HG02571 (cell line): ENCODE results near the gene APCDD1.
"Not testable (repeated sequence)": the region's sequence is repeated elsewhere in the genome, so short reads cannot be mapped to it uniquely, and the experiment has no call there.

Source experiments
- ATAC-seq: cut with Tn5 transposase; IDR thresholded peaks from one replicate; pipeline ENCODE4 v1.9.1; 2021; ENCODE audit warnings: mild to moderate bottlenecking, moderate library complexity; ENCODE audit not compliant: unreplicated experiment

Gene APCDD1

GRCh38 chr18:10461989-10462388, 7.6 kb downstream of the APCDD1 start:
- no peak for ATAC-seq

DNA sequence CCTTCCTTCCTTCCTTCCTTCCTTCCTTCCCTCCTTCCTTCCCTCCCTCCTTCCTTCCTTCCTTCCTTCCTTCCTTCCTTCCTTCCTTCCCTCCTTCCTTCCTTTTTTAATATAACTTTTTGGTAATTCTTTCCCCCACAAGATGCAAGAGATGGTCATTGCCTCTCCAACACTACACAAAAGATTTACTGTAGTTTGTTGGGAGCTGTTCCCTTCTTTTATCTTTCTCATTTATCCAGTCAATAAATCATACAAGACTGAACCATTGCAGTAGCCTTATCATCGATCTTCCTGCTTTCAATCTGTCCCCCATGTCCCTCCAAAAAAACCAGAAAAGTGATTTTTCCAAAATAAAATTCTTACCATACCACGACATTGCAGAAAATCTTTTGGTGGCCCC, 8.2 kb downstream of the APCDD1 start:
- no peak for ATAC-seq

- no peak for ATAC-seq
Observed at GRCh38 chr18:10463096-10463495, 8.7 kb downstream of the APCDD1 start.

DNA sequence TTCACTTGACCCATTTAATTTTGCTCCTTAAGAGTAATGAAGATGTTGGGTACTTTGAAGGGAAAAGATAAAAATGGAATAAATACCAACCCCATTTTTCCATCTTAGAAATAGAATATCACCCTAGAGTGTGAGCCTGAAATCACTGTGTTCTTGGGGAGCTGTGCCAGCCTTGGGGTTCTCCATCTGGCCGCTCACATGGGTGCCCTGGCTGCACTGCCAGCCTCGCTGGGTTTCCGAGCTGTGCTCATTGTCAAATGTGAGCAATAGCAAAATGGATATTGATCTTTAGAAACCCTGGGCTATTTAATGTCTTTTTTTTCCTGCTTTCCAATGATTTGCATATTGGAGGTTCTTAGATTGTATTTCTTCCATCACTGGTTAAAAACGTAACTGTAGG, 9.3 kb downstream of the APCDD1 start:
- no peak for ATAC-seq

DNA sequence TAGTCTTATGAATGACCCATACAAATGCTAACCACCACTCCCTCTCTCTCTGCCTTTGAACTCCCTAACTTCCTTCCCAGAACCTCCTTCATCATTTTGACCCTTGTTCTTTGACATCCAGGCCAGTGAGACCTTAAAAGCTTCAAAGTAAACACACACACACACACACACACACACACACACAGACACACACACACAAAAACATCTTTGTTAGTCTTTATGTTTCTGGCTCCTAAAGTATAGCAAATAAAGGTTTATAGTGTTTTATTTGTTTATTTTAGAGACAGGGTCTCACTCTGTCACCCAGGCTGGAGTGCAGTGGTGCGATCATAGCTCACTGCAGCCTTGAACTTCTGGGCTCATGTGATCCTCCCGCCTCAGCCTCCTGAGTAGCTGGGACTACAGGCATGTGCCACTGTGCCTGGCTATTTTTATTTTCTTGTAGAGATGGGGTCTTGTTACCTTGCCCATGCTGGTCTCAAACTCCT, 9.8 kb downstream of the APCDD1 start:
- ATAC-seq: not testable (repeated sequence)

GRCh38 chr18:10465174-10465939, 10.9 kb downstream of the APCDD1 start:
- ATAC-seq: no peak

GRCh38 chr18:10470429-10470828, 16.0 kb downstream of the APCDD1 start:
- ATAC-seq: no peak

DNA sequence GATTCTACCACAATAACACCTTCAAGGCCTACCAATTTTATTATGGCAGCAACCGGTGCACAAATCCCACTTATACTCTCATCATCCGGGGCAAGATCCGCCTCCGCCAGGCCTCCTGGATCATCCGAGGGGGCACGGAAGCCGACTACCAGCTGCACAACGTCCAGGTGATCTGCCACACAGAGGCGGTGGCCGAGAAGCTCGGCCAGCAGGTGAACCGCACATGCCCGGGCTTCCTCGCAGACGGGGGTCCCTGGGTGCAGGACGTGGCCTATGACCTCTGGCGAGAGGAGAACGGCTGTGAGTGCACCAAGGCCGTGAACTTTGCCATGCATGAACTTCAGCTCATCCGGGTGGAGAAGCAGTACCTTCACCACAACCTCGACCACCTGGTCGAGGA, 17.1 kb downstream of the APCDD1 start:
- no peak for ATAC-seq

DNA sequence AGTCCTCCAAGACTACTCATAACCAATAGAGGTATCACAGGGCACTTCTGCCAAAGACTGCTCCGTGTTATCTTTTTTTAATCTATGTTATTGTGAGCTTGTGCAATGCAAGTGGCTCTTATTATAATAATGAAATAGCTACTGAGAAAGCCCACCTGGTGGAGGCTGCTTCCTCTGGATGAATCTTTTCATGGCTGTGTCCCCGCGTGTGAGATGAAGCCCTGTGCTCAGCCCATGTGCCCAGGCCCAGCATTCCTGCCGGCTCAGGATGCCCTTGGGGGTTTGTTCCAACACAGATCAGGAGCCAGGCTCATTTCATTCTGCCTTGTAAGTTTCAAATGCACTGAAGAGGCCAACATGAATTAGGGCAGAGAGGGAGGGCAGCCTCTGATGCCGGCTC, 18.7 kb downstream of the APCDD1 start:
- no peak for ATAC-seq

- ATAC-seq: no peak
Observed at GRCh38 chr18:10474309-10474708, 19.9 kb downstream of the APCDD1 start.

DNA sequence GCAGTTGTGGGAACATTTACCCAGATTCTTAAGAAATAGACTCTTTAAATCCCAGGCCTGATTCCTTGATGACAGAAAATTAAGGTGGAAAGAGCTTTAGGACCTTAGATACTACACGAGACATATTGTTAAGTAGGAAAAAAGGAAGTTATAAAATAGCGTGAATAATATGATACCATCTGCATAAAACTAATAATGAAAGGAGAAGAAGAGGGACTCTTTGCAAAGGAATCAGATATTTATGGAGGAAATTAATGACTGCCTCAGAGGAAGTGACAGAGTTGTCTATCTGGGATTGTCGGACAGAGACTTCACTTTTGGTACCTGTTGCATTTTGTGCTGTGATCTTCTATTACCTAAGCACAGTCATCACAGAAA, 20.8 kb downstream of the APCDD1 start:
- ATAC-seq: no peak

GRCh38 chr18:10475654-10476291, 21.3 kb downstream of the APCDD1 start:
- no peak for ATAC-seq

DNA sequence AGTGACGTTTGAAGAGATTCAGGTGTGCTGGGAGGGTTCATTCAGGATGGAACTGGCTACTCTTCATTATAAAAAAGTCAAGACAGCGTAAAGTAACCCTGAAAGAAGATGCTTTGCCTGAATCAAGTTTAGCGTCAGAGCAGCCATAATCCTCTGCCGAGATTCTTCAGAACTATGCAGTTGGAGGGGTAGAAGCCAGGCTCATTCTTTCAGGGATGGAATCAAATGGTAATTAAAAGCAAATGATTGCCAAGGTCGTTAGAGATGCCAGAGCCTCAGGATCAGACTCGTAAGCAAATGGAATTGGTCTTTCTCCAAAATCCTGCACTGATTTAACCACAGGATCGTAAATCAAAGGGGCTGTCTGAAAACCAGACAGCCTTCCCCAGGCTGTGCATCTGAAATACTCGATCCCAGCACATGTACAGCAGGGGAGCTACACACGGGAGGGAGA, 21.9 kb downstream of the APCDD1 start:
- no peak for ATAC-seq

DNA sequence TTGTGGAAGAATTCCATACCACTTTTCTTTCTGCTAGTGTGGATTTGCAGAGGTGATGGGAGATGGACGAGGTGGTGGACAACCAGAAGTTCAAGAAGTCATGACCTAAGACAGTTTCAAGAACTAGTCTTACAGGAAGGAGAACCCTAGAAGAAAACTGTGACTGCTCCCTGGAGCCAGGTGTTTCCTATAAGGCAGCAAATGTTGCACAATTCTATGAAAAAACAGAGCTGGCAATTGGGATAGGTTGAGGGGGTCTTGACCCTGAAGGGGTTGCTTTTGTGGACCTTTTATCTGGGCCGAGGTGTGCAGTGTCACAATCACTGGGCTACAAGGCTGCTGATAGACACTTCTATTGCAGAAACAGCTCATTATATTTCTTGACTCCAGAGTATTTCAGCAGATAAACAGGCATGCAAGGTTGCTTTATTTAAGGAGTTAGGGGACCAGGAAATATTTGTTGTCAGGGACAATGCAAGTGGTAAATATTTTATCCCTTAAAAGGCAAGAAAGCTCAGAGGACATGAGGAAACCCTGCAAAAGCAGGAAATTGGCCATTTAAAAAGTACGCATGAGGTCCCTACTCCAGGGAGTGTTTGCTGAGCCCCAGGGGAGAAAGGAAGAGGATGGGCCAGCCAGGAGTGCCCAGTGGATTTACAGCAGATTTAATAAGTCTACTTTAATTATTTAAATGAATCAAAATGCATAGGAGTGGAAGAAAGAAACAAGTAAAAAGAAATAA, 22.9 kb downstream of the APCDD1 start:
- ATAC-seq: no peak

GRCh38 chr18:10477863-10478260, 23.4 kb downstream of the APCDD1 start:
- ATAC-seq: no peak

GRCh38 chr18:10481831-10482230, 27.4 kb downstream of the APCDD1 start:
- ATAC-seq: no peak

DNA sequence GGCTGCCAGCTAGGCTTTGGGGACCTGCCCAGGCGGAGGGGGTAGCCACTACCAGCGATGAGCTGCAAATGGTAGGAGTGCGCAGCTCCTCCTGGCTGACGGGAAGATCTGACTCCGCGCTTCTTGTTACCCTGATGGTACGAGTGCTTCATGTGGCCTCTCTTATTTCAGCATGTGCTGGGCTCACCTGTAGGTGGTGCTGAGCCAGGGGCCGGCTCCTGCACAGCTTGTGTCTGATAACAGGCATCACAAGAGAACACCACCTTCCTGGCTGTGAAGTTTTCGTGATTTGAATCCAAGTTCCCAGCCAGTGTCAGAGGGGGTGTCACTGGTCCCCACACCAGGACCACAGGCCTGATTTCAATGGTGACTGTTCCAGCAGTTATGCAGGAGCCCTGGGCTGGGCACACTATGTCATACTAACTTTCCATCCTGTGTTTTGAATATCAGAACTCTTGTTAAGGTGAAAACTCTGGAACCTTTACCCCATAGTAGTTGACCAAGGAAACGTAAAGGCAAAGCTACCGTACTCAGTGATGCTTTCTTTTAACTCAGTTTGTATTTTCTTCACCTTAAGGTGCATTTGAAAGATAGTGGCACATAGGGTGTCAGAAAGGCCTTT, 28.0 kb downstream of the APCDD1 start:
- ATAC-seq: peak; percentile 7

- ATAC-seq: peak; percentile 73
Observed at GRCh38 chr18:10482985-10483949, 28.8 kb downstream of the APCDD1 start.

- no peak for ATAC-seq
Observed at GRCh38 chr18:10485475-10485874, 31.0 kb downstream of the APCDD1 start.

DNA sequence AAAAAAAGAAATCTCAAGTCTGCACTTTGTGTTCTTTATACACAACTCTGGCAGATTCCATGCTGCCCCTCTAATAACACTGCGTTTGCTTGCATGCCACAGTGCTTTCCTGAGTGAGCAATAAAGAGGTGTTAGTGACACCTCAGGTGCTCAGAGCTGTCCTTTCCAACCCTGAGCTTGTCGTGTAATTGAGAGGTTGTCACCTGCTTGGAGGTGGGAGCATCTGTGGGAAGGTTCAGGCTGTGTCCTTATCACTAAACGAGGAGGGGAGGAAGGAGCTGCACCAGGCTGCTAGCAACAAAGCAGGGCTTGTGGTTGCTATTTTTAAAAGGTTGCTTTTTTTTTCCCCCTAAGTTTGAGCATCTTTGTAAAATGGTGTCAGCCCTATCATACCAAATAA, 31.9 kb downstream of the APCDD1 start:
- ATAC-seq: no peak
